ENCODE measurements around the gene SUSD6. TPM values are rescaled to one million over a fixed set of nuclear protein-coding genes. Genes with fewer than 3 reads are reported as not detected.

Gene SUSD6
- total and polyA plus RNA-seq, 9 of the 15 experiments (the other 6 are each of a cell fraction or from before 2014, with no cell fraction given): 2.9 to 20.7 (median 5.6) TPM

DNA sequence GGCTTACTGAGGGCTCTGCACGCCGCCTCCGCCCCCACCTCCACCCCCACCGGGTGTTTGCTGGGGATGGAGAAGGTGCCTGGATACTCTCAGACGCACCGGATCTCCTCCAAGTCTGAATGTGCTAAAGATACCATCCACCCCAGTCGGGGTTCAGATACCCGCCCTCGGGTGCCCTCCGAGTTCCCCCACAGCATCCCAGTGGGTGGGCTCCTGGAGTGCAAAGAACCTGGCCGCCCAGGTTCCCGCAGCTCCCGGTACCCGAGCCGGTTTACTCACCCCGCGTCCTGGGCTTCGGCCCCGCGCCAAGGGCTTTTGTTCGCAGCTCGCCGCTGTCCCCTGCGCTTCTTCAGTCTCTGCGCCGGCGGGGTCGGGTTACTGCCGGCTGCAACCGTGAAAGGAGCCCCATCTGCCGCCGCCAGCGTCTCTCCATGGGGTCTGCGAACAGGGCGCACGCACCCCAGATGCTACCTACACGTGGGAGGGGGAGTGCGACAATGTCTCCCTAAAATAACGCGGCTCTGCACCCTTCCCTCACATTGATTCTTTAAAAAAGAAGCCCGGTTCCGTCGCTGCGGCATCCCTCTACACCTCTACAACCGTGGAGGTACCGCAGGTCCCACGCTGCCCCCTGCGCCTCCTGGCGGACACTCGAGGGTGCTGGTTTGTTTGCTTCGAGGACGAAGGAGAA is 37.0 kb upstream of the SUSD6 start, which contains the start of gene CCDC177:
Gene CCDC177 (minus strand): TSS at position 609 of the 691 bp plus-strand sequence. CDS start 1,249 bp downstream, outside the sequence.
- CTCF ChIA-PET (ENCODE audit: low intra/inter-chr PET ratio): interaction anchor here (0.6 to 1.9 kb wide), 3 partner anchors 38 to 744 kb away, joined by 3 to 6 read pairs (median 3); no protein-coding TSS in a partner anchor
- no peak within 1 kb of the TSS for H3K9ac ChIP-seq (ENCODE audit: insufficient read depth in 1 of 2, low read depth in 2 of 2, low read length in 2 of 2)

More for the DNA sequence above, 37.0 kb upstream of the SUSD6 start, which contains the start of gene CCDC177:
- Histone ChIP-seq H3K27me3 (ENCODE audit: control insufficient read depth in 2 of 2, insufficient read depth in 2 of 2, low read length in 2 of 2) (peaks cover 0 to 30% of the 10 kb centered on the region in 2 experiments; a peak in 3 of 5 replicates), H3K4me3 (no peak within 1 kb of the TSS), H3K9me1 (ENCODE audit: control insufficient read depth, insufficient read depth, low read length) (no peaks in the 10 kb centered on the region), H4K20me1 (replicated peaks; ENCODE audit: control insufficient read depth, insufficient read depth, low read length) (no peaks in the 10 kb centered on the region), H3K4me1 (replicated peaks in 1 of 2; ENCODE audit: control insufficient read depth in 2 of 2, insufficient read depth in 2 of 2, low read length in 2 of 2) (peaks cover 0 to 17% of the 10 kb centered on the region in 2 experiments; a peak in 2 of 5 replicates), H3K27ac (ENCODE audit: extremely low read depth, low read depth, low read length) (no peak within 1 kb of the TSS), H3K9me3 (replicated peaks; ENCODE audit: control insufficient read depth, insufficient read depth, low read depth, low read length) (no peaks in the 10 kb centered on the region), H3K4me2 (ENCODE audit: insufficient read depth, low read length) (no peak within 1 kb of the TSS), H3K79me2 (ENCODE audit: control insufficient read depth, insufficient read depth, low read length) (no peaks in the 10 kb centered on the region), H3K36me3 (ENCODE audit: control insufficient read depth, insufficient read depth, low read length) (no peaks in the 10 kb centered on the region), H2AFZ (ENCODE audit: low read depth, low read length) (0 out of 2 replicates have a peak within 1 kb of the TSS, but pooled peaks have one; percentile 2)
- BruUV-seq (replicated peaks): no TSS peak
- TF ChIP-seq SMC3 (conservative IDR thresholded peaks at IDR 0.05; ENCODE audit: insufficient read depth, low read depth, low read length): peak; percentile 59
- TF ChIP-seq, protein P1, sequence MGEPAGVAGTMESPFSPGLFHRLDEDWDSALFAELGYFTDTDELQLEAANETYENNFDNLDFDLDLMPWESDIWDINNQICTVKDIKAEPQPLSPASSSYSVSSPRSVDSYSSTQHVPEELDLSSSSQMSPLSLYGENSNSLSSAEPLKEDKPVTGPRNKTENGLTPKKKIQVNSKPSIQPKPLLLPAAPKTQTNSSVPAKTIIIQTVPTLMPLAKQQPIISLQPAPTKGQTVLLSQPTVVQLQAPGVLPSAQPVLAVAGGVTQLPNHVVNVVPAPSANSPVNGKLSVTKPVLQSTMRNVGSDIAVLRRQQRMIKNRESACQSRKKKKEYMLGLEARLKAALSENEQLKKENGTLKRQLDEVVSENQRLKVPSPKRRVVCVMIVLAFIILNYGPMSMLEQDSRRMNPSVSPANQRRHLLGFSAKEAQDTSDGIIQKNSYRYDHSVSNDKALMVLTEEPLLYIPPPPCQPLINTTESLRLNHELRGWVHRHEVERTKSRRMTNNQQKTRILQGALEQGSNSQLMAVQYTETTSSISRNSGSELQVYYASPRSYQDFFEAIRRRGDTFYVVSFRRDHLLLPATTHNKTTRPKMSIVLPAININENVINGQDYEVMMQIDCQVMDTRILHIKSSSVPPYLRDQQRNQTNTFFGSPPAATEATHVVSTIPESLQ (CRISPR knock-in tag; IDR thresholded peaks at IDR 0.05): no peak
- no peak for TF ChIP-seq MCM5 (IDR thresholded peaks at IDR 0.05; ENCODE audit: low read depth)
- TF ChIP-seq RAD21 (CRISPR knock-in tag; conservative IDR thresholded peaks at IDR 0.05 in 1 of 2, IDR thresholded peaks at IDR 0.05 in 1 of 2): peak; percentile 33 to 64; a peak in 3 of 4 replicates
- peak; percentile 74 to 81 (median 77) for TF ChIP-seq CTCF (IDR thresholded peaks at IDR 0.05 in 2 of 3, conservative IDR thresholded peaks at IDR 0.05 in 1 of 3; ENCODE audit: insufficient read depth in 2 of 3, low read depth in 1 of 3, low read length in 3 of 3)
- TF ChIP-seq SLC30A9 (CRISPR knock-in tag; IDR thresholded peaks at IDR 0.05): no peak
- intact Hi-C loops (cut with micrococcal nuclease): loop anchor here (1.0 to 10.0 kb wide), 2 partner anchors 26 to 330 kb away; no protein-coding TSS in a partner anchor
- 16% methylated on average over 20 of the region's 52 CpGs for WGBS (ENCODE audit: insufficient coverage, low coverage, missing lambda C conversion rate)
- ATAC-seq (peak; percentile 90), DNase-seq (ENCODE audit: extremely low read depth in 1 of 4, low spot score in 3 of 4) (peak; percentile 57 to 60 (median 58)), FAIRE-seq (no peak)
- POLR2A ChIA-PET: interaction anchor here (0.6 kb wide), 2 partner anchors 32 to 238 kb away, joined by 3 read pairs; no protein-coding TSS in a partner anchor
- in situ Hi-C loops (cut with MboI): loop anchor here (25.0 kb wide), 1 partner anchor 463 kb away; no protein-coding TSS in a partner anchor
